ENCODE measurements around the gene CWF19L1.

- no peak for TF ChIP-seq POLR2A (IDR thresholded peaks at IDR 0.05)
- no peak for TF ChIP-seq CTCF (IDR thresholded peaks at IDR 0.05 in 4 of 5, conservative IDR thresholded peaks at IDR 0.05 in 1 of 5)
Observed at GRCh38 chr10:100282907-100283306, 15.5 kb upstream of the CWF19L1 start.

All from gastrocnemius medialis (tissue), 4 donors.